Kasumi-1 (cell line): ENCODE measurements around the gene AKR1B15.
"Not testable (repeated sequence)": the region's sequence is repeated elsewhere in the genome, so short reads cannot be mapped to it uniquely, and the experiment has no call there.

Source experiments
- DNase-seq, 2 experiments: peaks; one replicate each; lab custom pipeline; 2025; lab: John Stamatoyannopoulos, UW

Gene AKR1B15

DNA sequence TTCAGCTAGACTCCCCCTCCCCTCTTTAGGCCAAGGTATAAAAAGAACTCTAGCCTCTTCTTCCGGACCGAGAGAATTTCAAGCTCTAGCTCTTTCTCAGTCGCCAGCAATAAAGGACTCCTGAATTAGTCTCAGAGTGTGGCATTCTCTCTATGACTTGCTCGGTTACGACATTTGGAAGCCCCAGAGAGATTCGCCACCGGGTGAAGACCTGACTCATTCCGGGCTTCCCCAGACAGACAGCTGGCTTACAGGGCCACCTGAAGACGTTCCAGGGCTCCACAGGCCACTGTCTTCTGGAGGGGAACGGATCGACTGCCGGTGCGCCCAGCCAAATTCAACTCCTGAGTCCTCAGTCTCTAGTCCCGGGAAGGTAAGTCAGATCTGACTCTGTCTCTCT is at the start of gene AKR1B15:
Gene AKR1B15 (plus strand): TSS at position 234 of the 400 bp plus-strand sequence. CDS start 15,510 bp downstream, outside the sequence.
- no peak for DNase-seq

DNA sequence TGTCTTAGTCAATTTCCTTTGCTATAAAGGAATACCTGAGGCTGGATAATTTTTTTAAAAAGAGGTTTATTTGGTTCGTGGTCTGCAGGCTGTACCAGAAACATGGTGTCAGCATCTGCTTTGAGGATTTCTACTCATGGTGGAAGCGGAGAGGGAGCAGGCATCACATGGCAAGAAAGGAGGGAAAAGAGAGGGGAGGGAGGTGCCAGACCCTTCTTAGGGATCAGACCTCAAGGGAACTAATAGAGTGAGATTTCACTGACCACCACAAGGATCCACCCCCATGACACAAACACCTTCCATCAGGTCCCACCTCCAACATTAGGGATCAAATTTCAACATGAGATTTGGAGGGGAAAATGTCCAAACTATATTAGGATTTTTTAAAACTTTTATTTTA is 48.5 kb upstream of the AKR1B15 start:
- DNase-seq, result no peak

DNA sequence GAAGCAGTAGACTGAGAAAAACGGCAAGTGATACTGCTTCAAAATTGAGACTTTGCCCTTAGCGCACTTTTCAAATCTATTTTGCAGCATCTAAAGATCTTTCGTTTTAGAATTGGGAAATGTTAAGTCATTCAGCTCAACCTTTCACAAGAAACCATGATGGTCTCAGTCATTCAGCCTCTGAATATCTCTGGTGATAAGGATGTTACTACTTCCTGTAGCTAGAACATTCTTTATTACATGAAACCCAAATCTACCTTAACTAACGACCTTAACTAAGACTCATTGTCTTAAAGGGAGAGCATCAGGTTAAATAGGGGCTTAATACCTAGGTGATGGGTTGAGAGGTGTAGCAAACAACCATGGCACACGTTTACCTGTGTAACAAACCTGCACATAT is 47.9 kb upstream of the AKR1B15 start:
- DNase-seq, result no peak

DNA sequence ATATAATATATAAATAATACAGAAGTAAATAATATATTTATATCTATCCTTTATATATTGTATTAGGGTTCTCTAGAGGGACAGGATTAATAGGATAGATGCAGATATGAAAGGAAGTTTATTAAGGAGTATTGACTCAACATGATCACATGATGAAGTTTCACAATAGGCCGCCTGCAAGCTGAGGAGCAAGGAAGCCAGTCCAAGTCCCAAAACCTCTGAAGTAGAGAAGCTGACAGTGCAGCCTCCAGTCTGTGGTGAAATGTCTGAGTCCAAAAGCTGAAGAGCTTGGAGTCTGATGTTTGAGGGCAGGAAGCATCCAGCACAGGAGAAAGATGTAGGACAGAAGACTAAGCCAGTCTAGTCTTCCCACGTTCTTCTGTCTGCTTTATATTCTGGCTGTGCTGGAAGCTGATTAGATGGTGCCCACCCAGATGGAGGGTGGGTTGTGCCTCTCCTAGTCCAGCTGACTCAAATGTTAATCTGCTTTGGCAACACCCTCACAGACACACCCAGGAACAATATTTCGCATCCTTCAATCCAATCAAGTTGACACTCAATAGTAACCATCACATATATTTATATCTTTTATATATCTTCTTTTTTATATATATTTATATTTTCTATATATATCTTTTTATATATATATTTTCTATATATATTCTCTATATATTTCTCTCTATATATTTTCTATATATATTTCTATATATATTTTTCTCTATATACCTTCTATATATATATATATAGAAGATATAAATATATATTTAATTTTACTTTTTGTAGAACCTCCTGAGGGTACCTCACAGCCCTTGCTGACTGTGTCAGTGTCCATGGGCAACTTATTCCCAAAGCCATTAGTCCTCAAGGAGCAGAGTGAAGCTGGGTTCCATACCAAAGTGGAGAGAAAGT is 46.2 kb upstream of the AKR1B15 start:
- DNase-seq, result peak; percentile 33 to 49

DNA sequence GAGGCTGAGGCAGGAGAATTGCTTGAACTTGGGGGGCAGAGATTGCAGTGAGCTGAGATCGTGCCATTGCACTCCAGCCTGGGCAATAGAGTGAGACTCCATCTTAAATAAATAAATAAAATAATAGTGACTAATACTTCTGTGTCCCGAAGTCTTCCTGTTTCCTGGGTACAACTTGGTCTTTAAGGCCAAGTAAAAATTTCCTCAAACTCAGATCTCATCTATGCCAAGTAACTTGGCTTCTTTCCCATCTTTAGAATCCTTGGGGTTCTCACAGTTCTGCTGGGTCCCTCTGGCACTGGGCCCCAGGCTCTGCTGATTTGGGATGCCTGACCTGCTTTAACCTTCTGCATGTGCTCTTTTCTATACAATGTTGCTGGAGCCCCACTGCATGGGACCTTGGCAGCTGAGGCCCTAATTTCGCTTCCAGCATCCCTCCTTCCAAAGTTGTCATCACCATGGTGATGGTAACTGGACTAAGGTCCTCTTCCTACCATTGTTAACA is 44.2 kb upstream of the AKR1B15 start:
- no peak for DNase-seq

GRCh38 chr7:134505856-134506255 is 43.1 kb upstream of the AKR1B15 start:
- no peak for DNase-seq

DNA sequence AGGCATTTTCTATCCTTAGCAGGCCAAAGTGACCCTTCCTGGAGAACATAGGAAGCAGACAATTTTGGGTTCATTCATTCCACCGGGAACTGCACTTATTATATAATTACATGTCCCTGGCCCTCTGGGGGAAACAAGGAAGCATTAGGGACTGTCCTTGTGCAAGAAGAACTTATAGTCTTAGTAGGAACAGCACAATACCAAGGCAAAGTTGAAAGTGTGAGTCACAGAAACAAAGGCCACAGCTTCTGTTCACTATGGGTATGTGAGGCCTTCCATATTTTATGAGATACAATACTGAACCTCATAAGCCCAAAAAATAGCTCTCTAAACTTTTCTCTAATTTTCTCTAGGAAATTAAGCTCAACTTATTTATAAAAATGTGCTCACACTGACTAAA is 39.9 kb upstream of the AKR1B15 start:
- DNase-seq, result no peak

DNA sequence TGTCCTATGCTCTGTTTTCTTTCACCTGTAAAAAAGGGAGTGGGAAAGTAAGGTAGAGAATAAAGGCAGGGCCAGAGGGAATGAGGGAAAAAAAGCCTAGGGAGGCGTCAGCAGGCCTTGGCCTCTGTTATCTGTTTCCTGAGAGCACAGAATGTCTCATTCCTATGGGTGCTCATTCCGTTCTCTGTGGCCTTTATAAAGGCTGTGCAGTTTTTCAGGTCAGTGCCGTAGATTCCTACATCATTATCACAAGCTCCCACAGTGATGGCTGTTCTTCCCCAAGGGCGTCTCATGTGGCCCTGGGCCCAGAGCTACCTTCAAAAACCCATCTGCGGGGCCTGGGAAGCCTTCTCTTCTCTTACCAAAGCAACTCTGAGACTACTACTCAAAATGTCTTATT is 38.3 kb upstream of the AKR1B15 start:
- DNase-seq, result no peak

DNA sequence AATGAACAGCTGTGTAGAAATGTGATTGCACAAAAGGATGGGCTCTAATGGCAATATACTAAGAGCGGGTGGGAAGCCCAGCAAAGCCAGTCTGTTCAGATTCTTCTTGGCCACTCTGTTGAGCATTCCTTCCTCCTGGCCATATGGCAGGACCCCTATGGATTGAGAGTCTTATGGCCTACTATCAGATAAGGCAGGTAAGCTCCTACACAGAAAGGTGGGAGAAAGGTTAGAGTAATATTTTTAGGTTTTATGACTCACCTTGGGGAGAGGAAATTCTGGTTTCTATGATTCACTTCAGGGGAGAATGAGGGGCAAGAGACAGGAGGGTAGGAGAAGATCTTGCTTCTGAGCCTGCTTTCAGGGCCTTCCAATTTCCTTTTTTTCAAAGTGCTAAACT is 36.6 kb upstream of the AKR1B15 start:
- no peak for DNase-seq

DNA sequence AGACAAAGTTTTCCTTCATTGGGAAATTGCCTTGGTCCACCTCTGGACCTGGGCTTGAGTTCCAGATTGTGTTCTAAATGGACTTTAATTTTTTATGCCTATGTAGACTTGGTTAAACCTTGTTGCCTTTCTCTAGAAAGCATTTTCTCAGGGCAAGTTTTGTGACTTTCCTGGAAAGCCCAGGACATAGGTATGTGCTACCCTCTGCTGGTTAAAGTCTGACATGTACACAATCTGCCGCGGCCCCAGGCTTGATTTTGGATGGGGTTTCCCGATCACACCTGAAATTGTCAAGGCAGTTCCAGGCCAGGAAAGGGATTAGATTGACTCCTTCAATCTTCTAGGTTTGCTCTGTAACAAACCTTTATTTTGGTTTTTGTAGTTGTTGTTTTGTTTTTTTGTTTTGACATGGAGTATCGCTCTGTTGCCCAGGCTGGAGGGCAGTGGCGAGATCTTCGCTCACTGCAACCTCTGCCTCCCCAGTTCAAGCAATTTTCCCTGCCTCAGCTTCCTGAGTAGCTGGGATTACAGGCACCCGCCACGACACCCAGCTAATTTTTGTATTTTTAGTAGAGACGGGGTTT is 35.6 kb upstream of the AKR1B15 start:
- peak; percentile 43 to 54 for DNase-seq

DNA sequence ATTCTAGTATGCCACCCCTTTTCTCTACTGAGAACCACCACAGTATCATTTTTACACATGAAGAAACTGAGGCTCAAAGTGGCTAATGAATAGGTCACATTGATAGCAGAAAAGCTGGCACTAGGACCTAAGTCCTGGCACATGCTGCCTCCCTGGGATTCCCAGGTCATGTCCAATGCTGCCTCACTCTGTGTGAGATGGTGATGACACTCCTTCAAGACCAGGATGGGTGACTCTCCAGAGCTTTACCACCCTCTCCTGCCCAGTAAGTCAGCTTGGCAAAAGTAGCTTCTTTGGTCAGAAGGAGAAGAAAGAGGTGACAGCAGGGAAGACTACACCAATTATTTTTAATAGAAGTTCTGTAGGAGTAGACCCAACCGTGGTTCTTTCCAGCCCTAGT is 34.8 kb upstream of the AKR1B15 start:
- no peak for DNase-seq

DNA sequence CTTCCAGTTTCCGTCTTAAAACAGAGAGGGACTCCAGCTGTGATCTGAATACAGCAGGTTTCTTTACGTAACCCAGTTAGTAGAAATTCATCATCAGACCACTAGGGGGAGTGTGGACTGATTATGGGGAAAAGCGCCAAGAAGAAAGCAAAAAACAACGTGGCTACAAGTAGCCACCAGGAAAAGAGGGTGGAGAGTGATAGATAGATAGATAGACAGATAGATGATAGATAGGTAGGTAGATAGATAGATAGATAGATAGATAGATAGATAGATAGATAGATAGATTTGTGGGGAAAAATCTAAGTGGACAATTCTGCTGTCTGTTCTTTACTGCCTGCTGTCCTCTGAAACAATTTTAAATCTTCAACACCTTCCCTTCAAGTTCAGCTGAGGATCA is 34.2 kb upstream of the AKR1B15 start:
- peak; percentile 81 to 84 for DNase-seq

GRCh38 chr7:134515569-134516468 is 33.1 kb upstream of the AKR1B15 start:
- no peak for DNase-seq

- peak; percentile 23 to 24 for DNase-seq
Measured at GRCh38 chr7:134520130-134520529, 28.8 kb upstream of the AKR1B15 start.

DNA sequence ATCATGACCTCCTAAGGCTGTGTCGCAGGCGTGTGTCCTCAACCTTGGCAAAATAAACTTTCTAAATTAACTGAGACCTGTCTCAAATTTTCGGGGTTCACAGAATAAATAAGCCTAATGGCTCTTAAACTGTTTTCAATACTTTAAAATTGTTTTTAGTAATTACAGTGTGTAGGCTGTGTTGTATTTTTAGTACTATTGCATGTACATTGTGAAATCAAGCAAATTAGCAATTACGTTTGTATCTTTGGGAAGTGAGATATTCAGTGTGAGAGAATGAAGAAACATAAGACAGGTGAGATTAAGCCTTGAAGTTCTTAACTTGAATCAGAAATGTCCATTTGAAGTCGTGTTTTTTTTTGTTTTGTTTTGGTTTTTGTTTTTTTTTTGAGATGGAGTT is 26.3 kb upstream of the AKR1B15 start:
- no peak for DNase-seq

- DNase-seq, result not testable (repeated sequence)
Measured at GRCh38 chr7:134525449-134525848, 23.5 kb upstream of the AKR1B15 start.

- not testable (repeated sequence) for DNase-seq
Measured at GRCh38 chr7:134526552-134527248, 22.2 kb upstream of the AKR1B15 start.

DNA sequence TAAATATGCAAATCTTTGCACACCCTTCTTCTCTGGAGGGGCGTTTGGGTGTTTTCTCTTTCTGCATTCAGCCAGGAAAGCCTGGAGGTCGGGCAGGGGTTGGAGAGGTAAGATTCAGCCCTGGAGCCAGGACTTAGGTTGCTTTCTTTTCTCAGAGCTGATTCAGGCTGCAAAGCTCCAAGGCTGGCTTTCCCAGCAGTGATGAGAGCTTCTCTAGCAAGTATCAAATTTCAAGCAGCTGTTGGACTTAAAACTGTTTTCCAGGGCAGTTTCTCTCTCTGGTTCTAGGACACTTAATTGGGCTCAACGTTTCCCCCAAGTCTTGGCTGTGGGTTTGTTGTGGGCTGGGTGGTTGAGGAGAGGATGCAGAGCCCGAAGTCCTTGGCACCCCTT is 20.9 kb upstream of the AKR1B15 start:
- no peak for DNase-seq

GRCh38 chr7:134528749-134529148 is 20.2 kb upstream of the AKR1B15 start:
- no peak for DNase-seq

- no peak for DNase-seq
Measured at GRCh38 chr7:134530460-134530859, 18.4 kb upstream of the AKR1B15 start.

- DNase-seq, result no peak
Measured at GRCh38 chr7:134532180-134532953, 16.5 kb upstream of the AKR1B15 start.
